GM23338 (cell line): ENCODE data around the gene USP3. TPM values are rescaled to one million over a fixed set of nuclear protein-coding genes. Genes with fewer than 3 reads are reported as not detected.

Experiments used
- ATAC-seq: fragments of 200-7000 bp; cut with Tn5 transposase; 3 replicates; pipeline ENCODE4 v1.9.1; 2020
- DNase-seq: peaks from one replicate; pipeline ENCODE4 v3.0.0-alpha.2; 2015; ENCODE audit warnings: low spot score
- H2AFZ ChIP-seq: fragments of 200-600 bp; sonication (generic); 2 replicates; pipeline ENCODE4 v1.8.0; 2016; ENCODE audit warnings: antibody characterized with exemption, mild to moderate bottlenecking, moderate library complexity
- H3F3A ChIP-seq: fragments of 200-600 bp; sonication (generic); replicated peaks from 2 replicates; pipeline ENCODE4 v1.8.0; 2017; ENCODE audit warnings: antibody characterized with exemption, mixed run types, low read depth
- H3K27ac ChIP-seq: fragments of 200-600 bp; sonication (generic); 2 replicates; pipeline ENCODE4 v1.6.1; 2016; ENCODE audit warnings: low read depth
- H3K27me3 ChIP-seq: fragments of 200-600 bp; sonication (generic); 2 replicates; pipeline ENCODE4 v1.8.0; 2016; ENCODE audit warnings: mild to moderate bottlenecking, mixed run types, moderate library complexity; ENCODE audit not compliant: insufficient read depth
- H3K36me3 ChIP-seq: fragments of 200-600 bp; sonication (generic); 2 replicates; pipeline ENCODE4 v1.8.0; 2016; ENCODE audit warnings: mild to moderate bottlenecking; ENCODE audit not compliant: insufficient read depth
- H3K4me1 ChIP-seq: fragments of 200-600 bp; sonication (generic); 2 replicates; pipeline ENCODE4 v1.8.0; 2016; ENCODE audit warnings: mild to moderate bottlenecking, moderate library complexity; ENCODE audit not compliant: insufficient read depth
- H3K4me2 ChIP-seq: fragments of 200-600 bp; sonication (generic); 2 replicates; pipeline ENCODE4 v1.7.1; 2017; ENCODE audit warnings: mixed run types
- H3K4me3 ChIP-seq: fragments of 200-600 bp; sonication (generic); 2 replicates; pipeline ENCODE4 v1.6.1; 2016; ENCODE audit warnings: mixed run types
- H3K79me2 ChIP-seq: fragments of 200-600 bp; sonication (generic); replicated peaks from 2 replicates; pipeline ENCODE4 v1.8.0; 2017; ENCODE audit warnings: mild to moderate bottlenecking; ENCODE audit not compliant: insufficient read depth
- H3K9me2 ChIP-seq: fragments of 200-600 bp; sonication (generic); 2 replicates; pipeline ENCODE4 v1.8.0; 2017; ENCODE audit not compliant: insufficient read depth
- H4K20me1 ChIP-seq: fragments of 200-600 bp; sonication (generic); replicated peaks from 2 replicates; pipeline ENCODE4 v1.8.0; 2017; ENCODE audit warnings: mild to moderate bottlenecking; ENCODE audit not compliant: insufficient read depth
- H3K27ac Mint-ChIP-seq: 2 replicates; pipeline ENCODE4 v1.8.0; 2020; ENCODE audit warnings: inconsistent platforms, mild to moderate bottlenecking, moderate library complexity, mixed read lengths
- H3K27me3 Mint-ChIP-seq: 3 replicates; pipeline ENCODE4 v1.8.0; 2022; ENCODE audit warnings: low read depth, mild to moderate bottlenecking, moderate library complexity, mixed read lengths, inconsistent platforms; ENCODE audit not compliant: insufficient read depth, poor library complexity
- H3K36me3 Mint-ChIP-seq: 3 replicates; pipeline ENCODE4 v1.8.0; 2021; ENCODE audit warnings: low read depth, mild to moderate bottlenecking, inconsistent platforms, moderate library complexity, mixed read lengths
- H3K4me1 Mint-ChIP-seq: 3 replicates; pipeline ENCODE4 v1.8.0; 2020; ENCODE audit warnings: mild to moderate bottlenecking, inconsistent platforms, mixed read lengths
- H3K4me3 Mint-ChIP-seq: 3 replicates; pipeline ENCODE4 v1.8.0; 2021; ENCODE audit warnings: moderate library complexity, mild to moderate bottlenecking, inconsistent platforms, mixed read lengths
- H3K9me3 Mint-ChIP-seq: 3 replicates; pipeline ENCODE4 v1.8.0; 2020; ENCODE audit warnings: moderate library complexity, mild to moderate bottlenecking, inconsistent platforms, mixed read lengths
- CREB1 ChIP-seq: fragments of 250-450 bp; sonication (Bioruptor Pico); IDR thresholded peaks from 2 replicates; pipeline ENCODE4 v1.5.0; 2020; ENCODE audit warnings: low read depth, mild to moderate bottlenecking, moderate library complexity
- EZH2 ChIP-seq: fragments of 200-600 bp; sonication (generic); IDR thresholded peaks from one replicate; pipeline ENCODE4 v1.8.0; 2017; ENCODE audit warnings: antibody characterized with exemption, mild to moderate bottlenecking, low read depth; ENCODE audit not compliant: unreplicated experiment
- EZH2phosphoT487 ChIP-seq: fragments of 200-600 bp; sonication (generic); IDR thresholded peaks from one replicate; pipeline ENCODE4 v1.8.1; 2018; ENCODE audit warnings: antibody characterized with exemption; ENCODE audit not compliant: unreplicated experiment
- NANOG ChIP-seq: IDR thresholded peaks from 2 replicates; pipeline ENCODE4 v1.6.1; 2016; ENCODE audit warnings: antibody characterized with exemption, borderline replicate concordance
- STAT1 ChIP-seq: IDR thresholded peaks from one replicate; pipeline ENCODE4 v1.6.1; 2016; ENCODE audit warnings: antibody characterized with exemption; ENCODE audit not compliant: unreplicated experiment
- ZNF331 ChIP-seq: fragments of 250-450 bp; sonication (Bioruptor Pico); IDR thresholded peaks from 2 replicates; pipeline ENCODE4 v1.5.0; 2020; ENCODE audit warnings: low read depth, mild to moderate bottlenecking, moderate library complexity
- polyA plus RNA-seq: library from polyadenylated mRNA; unstranded; fragments of >200 nt; fragmentation: Nextera tagmentation; extraction: Ambion mirVana; gene quantifications from 2 replicates; pipeline ENCODE4 v1.2.1, GENCODE V29; 2016
- total RNA-seq: library from RNA; depleted of rRNA; stranded (reverse); fragments of >200 nt; shearing (Covaris generic); gene quantifications from 2 replicates; pipeline ENCODE4 v1.2.3, GENCODE V29; 2014
- TF ChIP-seq, protein P1 (sequence below): IDR thresholded peaks from 2 replicates; pipeline ENCODE4 v1.6.1; 2016; ENCODE audit warnings: antibody characterized with exemption
- TF ChIP-seq, protein P2 (sequence below): IDR thresholded peaks from one replicate; pipeline ENCODE4 v1.6.1; 2018; ENCODE audit warnings: antibody characterized with exemption; ENCODE audit not compliant: unreplicated experiment
- TF ChIP-seq, protein P3 (sequence below), 2 experiments: fragments of 200-600 bp in 1 of 2; sonication (generic) in 1 of 2; conservative IDR thresholded peaks; 2 replicates each; pipeline versions ENCODE4 v1.5.1 to v1.6.1; 2016 to 2017; ENCODE audit warnings: antibody characterized with exemption in 2 of 2, low read depth in 2 of 2, mild to moderate bottlenecking in 2 of 2, moderate library complexity in 1 of 2
- TF ChIP-seq, protein P4 (sequence below): fragments of 250-450 bp; sonication (Bioruptor Pico); IDR thresholded peaks from 2 replicates; pipeline ENCODE4 v1.5.0; 2020; ENCODE audit warnings: mild to moderate bottlenecking, moderate library complexity

Gene USP3
- total and polyA plus RNA-seq, 2 experiments from 2014 or later: 9.7 to 9.9 TPM

DNA sequence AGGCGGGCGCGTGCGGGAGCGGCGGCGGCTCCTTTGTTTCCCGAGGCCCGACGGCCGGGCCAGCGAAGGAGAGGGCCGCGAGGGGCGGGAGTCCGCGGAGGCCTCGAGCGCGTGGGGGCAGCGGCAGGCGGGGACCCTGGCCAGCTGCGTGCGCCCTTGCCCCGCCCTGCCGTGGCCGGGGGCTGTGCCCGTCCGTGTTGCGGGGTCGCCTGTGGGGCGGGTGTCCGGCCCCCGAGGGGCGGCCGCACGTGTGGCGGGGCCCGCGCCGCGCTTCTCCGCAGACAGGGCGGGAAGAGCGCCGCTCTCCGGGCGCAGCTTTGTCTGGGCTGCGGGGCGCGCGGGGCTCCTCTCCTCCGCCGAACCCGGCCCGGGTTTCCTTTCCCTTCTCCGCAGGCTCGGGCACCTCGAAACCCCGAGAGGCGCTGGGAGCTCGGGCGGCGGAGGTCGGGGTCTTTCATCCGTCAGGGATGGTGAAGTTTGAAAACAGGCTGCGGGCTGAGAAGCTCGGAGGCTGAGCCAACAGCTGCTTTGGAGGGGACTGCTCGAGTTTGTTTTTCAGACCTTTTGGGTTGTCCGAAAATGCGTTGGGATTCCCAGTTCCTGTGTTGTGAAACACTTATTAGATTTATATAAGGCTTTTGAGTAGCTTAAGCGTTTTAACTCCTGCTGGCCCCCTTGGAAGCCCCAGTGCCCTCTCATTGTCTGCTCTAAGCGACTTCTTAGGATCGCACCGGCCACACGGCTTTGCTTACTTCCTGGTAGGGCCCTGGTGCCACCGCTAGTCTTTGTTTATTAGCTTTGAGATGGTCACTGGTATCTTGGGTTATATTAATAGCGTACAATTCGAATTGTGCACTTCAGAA lies 817 bp downstream of the USP3 start:
- Histone ChIP-seq H3K9me2 (no peaks in the 10 kb centered on the region), H3K79me2 (no peaks in the 10 kb centered on the region; the same call in 1 of the 2 replicates), H4K20me1 (peaks cover 34% of the 10 kb centered on the region), H3K36me3 (no peaks in the 10 kb centered on the region; the same call in 1 of the 2 replicates), H3K4me2 (peak overlapping the region; percentile 82), H3K27me3 (peaks cover 96% of the 10 kb centered on the region), H3K4me1 (peaks cover 45% of the 10 kb centered on the region), H3K27ac (no peak overlapping the region), H2AFZ (peak overlapping the region; percentile 95; the same call in 1 of the 2 replicates), H3K4me3 (peak overlapping the region; percentile 76), H3F3A (peaks cover 12% of the 10 kb centered on the region)
- H3K4me3 Mint-ChIP-seq: peak overlapping the region; percentile 77
- H3K4me1 Mint-ChIP-seq: peaks cover 69% of the 10 kb centered on the region
- H3K27me3 Mint-ChIP-seq: peaks cover 63% of the 10 kb centered on the region
- ATAC-seq (peak; percentile 11), DNase-seq (peak; percentile 70)
- H3K36me3 Mint-ChIP-seq: no peaks in the 10 kb centered on the region; the same call in 2 of the 3 replicates
- H3K27ac Mint-ChIP-seq: no peak overlapping the region
- peak; percentile 69 for TF ChIP-seq EZH2phosphoT487
- TF ChIP-seq, protein P1, sequence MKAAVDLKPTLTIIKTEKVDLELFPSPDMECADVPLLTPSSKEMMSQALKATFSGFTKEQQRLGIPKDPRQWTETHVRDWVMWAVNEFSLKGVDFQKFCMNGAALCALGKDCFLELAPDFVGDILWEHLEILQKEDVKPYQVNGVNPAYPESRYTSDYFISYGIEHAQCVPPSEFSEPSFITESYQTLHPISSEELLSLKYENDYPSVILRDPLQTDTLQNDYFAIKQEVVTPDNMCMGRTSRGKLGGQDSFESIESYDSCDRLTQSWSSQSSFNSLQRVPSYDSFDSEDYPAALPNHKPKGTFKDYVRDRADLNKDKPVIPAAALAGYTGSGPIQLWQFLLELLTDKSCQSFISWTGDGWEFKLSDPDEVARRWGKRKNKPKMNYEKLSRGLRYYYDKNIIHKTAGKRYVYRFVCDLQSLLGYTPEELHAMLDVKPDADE: no peak
- peak; percentile 84 for TF ChIP-seq EZH2
- TF ChIP-seq, protein P2, sequence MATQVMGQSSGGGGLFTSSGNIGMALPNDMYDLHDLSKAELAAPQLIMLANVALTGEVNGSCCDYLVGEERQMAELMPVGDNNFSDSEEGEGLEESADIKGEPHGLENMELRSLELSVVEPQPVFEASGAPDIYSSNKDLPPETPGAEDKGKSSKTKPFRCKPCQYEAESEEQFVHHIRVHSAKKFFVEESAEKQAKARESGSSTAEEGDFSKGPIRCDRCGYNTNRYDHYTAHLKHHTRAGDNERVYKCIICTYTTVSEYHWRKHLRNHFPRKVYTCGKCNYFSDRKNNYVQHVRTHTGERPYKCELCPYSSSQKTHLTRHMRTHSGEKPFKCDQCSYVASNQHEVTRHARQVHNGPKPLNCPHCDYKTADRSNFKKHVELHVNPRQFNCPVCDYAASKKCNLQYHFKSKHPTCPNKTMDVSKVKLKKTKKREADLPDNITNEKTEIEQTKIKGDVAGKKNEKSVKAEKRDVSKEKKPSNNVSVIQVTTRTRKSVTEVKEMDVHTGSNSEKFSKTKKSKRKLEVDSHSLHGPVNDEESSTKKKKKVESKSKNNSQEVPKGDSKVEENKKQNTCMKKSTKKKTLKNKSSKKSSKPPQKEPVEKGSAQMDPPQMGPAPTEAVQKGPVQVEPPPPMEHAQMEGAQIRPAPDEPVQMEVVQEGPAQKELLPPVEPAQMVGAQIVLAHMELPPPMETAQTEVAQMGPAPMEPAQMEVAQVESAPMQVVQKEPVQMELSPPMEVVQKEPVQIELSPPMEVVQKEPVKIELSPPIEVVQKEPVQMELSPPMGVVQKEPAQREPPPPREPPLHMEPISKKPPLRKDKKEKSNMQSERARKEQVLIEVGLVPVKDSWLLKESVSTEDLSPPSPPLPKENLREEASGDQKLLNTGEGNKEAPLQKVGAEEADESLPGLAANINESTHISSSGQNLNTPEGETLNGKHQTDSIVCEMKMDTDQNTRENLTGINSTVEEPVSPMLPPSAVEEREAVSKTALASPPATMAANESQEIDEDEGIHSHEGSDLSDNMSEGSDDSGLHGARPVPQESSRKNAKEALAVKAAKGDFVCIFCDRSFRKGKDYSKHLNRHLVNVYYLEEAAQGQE: no peak
- TF ChIP-seq NANOG: peak; percentile 6; the same call in 1 of the 2 replicates
- TF ChIP-seq ZNF331 (CRISPR knock-in tag): no peak
- TF ChIP-seq, protein P3, sequence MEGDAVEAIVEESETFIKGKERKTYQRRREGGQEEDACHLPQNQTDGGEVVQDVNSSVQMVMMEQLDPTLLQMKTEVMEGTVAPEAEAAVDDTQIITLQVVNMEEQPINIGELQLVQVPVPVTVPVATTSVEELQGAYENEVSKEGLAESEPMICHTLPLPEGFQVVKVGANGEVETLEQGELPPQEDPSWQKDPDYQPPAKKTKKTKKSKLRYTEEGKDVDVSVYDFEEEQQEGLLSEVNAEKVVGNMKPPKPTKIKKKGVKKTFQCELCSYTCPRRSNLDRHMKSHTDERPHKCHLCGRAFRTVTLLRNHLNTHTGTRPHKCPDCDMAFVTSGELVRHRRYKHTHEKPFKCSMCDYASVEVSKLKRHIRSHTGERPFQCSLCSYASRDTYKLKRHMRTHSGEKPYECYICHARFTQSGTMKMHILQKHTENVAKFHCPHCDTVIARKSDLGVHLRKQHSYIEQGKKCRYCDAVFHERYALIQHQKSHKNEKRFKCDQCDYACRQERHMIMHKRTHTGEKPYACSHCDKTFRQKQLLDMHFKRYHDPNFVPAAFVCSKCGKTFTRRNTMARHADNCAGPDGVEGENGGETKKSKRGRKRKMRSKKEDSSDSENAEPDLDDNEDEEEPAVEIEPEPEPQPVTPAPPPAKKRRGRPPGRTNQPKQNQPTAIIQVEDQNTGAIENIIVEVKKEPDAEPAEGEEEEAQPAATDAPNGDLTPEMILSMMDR (conservative IDR thresholded peaks at IDR 0.05; ENCODE audit: low read depth in 2 of 2): peak in 1 of 2 experiments; percentile 28; a peak in 3 of 4 replicates
- TF ChIP-seq STAT1: no peak
- no peak for TF ChIP-seq CREB1
- TF ChIP-seq, protein P4, sequence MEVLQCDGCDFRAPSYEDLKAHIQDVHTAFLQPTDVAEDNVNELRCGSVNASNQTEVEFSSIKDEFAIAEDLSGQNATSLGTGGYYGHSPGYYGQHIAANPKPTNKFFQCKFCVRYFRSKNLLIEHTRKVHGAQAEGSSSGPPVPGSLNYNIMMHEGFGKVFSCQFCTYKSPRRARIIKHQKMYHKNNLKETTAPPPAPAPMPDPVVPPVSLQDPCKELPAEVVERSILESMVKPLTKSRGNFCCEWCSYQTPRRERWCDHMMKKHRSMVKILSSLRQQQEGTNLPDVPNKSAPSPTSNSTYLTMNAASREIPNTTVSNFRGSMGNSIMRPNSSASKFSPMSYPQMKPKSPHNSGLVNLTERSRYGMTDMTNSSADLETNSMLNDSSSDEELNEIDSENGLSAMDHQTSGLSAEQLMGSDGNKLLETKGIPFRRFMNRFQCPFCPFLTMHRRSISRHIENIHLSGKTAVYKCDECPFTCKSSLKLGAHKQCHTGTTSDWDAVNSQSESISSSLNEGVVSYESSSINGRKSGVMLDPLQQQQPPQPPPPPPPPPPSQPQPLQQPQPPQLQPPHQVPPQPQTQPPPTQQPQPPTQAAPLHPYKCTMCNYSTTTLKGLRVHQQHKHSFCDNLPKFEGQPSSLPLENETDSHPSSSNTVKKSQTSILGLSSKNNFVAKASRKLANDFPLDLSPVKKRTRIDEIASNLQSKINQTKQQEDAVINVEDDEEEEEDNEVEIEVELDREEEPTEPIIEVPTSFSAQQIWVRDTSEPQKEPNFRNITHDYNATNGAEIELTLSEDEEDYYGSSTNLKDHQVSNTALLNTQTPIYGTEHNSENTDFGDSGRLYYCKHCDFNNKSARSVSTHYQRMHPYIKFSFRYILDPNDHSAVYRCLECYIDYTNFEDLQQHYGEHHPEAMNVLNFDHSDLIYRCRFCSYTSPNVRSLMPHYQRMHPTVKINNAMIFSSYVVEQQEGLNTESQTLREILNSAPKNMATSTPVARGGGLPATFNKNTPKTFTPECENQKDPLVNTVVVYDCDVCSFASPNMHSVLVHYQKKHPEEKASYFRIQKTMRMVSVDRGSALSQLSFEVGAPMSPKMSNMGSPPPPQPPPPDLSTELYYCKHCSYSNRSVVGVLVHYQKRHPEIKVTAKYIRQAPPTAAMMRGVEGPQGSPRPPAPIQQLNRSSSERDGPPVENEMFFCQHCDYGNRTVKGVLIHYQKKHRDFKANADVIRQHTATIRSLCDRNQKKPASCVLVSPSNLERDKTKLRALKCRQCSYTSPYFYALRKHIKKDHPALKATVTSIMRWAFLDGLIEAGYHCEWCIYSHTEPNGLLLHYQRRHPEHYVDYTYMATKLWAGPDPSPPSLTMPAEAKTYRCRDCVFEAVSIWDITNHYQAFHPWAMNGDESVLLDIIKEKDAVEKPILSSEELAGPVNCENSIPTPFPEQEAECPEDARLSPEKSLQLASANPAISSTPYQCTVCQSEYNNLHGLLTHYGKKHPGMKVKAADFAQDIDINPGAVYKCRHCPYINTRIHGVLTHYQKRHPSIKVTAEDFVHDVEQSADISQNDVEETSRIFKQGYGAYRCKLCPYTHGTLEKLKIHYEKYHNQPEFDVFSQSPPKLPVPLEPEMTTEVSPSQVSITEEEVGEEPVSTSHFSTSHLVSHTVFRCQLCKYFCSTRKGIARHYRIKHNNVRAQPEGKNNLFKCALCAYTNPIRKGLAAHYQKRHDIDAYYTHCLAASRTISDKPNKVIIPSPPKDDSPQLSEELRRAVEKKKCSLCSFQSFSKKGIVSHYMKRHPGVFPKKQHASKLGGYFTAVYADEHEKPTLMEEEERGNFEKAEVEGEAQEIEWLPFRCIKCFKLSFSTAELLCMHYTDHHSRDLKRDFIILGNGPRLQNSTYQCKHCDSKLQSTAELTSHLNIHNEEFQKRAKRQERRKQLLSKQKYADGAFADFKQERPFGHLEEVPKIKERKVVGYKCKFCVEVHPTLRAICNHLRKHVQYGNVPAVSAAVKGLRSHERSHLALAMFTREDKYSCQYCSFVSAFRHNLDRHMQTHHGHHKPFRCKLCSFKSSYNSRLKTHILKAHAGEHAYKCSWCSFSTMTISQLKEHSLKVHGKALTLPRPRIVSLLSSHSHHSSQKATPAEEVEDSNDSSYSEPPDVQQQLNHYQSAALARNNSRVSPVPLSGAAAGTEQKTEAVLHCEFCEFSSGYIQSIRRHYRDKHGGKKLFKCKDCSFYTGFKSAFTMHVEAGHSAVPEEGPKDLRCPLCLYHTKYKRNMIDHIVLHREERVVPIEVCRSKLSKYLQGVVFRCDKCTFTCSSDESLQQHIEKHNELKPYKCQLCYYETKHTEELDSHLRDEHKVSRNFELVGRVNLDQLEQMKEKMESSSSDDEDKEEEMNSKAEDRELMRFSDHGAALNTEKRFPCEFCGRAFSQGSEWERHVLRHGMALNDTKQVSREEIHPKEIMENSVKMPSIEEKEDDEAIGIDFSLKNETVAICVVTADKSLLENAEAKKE (CRISPR knock-in tag): no peak
- H3K9me3 Mint-ChIP-seq: no peaks in the 10 kb centered on the region
